ENCODE measurements around the gene STXBP5. TPM values are rescaled to one million over a fixed set of nuclear protein-coding genes. Genes with fewer than 3 reads are reported as not detected.

Gene STXBP5
- total and polyA plus RNA-seq, 2 of the 13 experiments (the other 11 are each of a cell fraction or from before 2014, with no cell fraction given), result 8.8 to 19.4 TPM

DNA sequence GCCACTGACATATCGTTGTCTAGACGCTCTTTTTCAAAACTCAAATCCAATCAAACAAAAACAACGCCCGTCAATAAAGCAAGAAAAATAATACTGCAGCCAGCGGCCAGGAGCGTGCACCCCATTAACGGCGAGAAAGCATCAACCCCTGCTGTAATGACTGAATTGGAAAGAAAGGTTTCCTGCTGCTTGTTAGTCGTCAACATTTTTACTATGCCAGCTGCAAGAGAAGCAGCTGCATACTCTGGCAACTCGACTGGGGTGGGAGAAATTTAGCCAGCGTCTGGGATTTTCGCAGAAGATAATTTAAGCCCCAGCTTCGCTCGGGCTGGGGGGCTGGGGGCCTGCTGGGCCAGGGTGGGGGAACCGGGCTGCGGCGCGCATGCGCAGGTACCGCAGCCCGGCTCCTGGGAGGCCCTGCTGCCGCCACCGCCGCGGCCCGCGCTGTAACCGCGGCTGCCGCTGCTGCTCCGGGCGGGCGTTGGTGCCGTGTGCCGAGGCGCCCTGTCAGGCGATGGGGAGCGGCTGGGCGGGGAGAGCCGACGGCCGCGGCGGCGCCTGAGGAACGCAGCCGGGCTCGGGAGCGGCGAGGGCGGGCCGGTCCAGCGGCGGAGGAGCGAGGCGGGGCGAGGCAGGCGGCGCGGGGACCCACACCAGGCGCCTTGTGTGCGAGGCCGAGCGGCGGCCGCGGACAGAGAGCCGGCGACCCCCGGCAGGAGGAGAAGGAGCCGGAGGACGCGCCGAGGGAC lies 732 bp upstream of the STXBP5 start (continued):
- TF ChIP-seq PHF8 (CRISPR knock-in tag; IDR thresholded peaks at IDR 0.05) (peak; percentile 41), IRX3 (CRISPR knock-in tag; IDR thresholded peaks at IDR 0.05; ENCODE audit: borderline replicate concordance, low read depth) (peak; percentile 88), TEAD3 (CRISPR knock-in tag; optimal IDR thresholded peaks at IDR 0.05; ENCODE audit: borderline replicate concordance) (no peak), ZNF460 (CRISPR knock-in tag; IDR thresholded peaks at IDR 0.05; ENCODE audit: borderline replicate concordance) (no peak), ATRX (CRISPR knock-in tag; IDR thresholded peaks at IDR 0.05; ENCODE audit: borderline replicate concordance) (no peak), FOXC1 (CRISPR knock-in tag; IDR thresholded peaks at IDR 0.05; ENCODE audit: borderline replicate concordance) (0 out of 2 replicates have a peak, but pooled peaks have one; percentile 50), TOPORS (CRISPR knock-in tag; IDR thresholded peaks at IDR 0.05) (peak; percentile 76), ZNF577 (CRISPR knock-in tag; IDR thresholded peaks at IDR 0.05; ENCODE audit: borderline replicate concordance, low read depth) (no peak), TBX2 (CRISPR knock-in tag; IDR thresholded peaks at IDR 0.05; ENCODE audit: borderline replicate concordance) (no peak), RELA (CRISPR knock-in tag; IDR thresholded peaks at IDR 0.05) (no peak), FOXO4 (CRISPR knock-in tag; conservative IDR thresholded peaks at IDR 0.05) (no peak), ZNF878 (CRISPR knock-in tag; IDR thresholded peaks at IDR 0.05) (0 out of 2 replicates have a peak, but pooled peaks have one; percentile 0), ARNT2 (CRISPR knock-in tag; IDR thresholded peaks at IDR 0.05; ENCODE audit: low read depth) (peak; percentile 61; the same call in 1 of the 2 replicates), ZNF780A (CRISPR knock-in tag; IDR thresholded peaks at IDR 0.05) (no peak)
- TF ChIP-seq, protein P1, sequence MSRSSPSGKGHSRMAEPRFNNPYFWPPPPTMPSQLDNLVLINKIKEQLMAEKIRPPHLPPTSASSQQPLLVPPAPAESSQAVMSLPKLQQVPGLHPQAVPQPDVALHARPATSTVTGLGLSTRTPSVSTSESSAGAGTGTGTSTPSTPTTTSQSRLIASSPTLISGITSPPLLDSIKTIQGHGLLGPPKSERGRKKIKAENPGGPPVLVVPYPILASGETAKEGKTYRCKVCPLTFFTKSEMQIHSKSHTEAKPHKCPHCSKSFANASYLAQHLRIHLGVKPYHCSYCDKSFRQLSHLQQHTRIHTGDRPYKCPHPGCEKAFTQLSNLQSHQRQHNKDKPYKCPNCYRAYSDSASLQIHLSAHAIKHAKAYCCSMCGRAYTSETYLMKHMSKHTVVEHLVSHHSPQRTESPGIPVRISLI (CRISPR knock-in tag; IDR thresholded peaks at IDR 0.05; ENCODE audit: borderline replicate concordance), result no peak
- TF ChIP-seq, protein P2, sequence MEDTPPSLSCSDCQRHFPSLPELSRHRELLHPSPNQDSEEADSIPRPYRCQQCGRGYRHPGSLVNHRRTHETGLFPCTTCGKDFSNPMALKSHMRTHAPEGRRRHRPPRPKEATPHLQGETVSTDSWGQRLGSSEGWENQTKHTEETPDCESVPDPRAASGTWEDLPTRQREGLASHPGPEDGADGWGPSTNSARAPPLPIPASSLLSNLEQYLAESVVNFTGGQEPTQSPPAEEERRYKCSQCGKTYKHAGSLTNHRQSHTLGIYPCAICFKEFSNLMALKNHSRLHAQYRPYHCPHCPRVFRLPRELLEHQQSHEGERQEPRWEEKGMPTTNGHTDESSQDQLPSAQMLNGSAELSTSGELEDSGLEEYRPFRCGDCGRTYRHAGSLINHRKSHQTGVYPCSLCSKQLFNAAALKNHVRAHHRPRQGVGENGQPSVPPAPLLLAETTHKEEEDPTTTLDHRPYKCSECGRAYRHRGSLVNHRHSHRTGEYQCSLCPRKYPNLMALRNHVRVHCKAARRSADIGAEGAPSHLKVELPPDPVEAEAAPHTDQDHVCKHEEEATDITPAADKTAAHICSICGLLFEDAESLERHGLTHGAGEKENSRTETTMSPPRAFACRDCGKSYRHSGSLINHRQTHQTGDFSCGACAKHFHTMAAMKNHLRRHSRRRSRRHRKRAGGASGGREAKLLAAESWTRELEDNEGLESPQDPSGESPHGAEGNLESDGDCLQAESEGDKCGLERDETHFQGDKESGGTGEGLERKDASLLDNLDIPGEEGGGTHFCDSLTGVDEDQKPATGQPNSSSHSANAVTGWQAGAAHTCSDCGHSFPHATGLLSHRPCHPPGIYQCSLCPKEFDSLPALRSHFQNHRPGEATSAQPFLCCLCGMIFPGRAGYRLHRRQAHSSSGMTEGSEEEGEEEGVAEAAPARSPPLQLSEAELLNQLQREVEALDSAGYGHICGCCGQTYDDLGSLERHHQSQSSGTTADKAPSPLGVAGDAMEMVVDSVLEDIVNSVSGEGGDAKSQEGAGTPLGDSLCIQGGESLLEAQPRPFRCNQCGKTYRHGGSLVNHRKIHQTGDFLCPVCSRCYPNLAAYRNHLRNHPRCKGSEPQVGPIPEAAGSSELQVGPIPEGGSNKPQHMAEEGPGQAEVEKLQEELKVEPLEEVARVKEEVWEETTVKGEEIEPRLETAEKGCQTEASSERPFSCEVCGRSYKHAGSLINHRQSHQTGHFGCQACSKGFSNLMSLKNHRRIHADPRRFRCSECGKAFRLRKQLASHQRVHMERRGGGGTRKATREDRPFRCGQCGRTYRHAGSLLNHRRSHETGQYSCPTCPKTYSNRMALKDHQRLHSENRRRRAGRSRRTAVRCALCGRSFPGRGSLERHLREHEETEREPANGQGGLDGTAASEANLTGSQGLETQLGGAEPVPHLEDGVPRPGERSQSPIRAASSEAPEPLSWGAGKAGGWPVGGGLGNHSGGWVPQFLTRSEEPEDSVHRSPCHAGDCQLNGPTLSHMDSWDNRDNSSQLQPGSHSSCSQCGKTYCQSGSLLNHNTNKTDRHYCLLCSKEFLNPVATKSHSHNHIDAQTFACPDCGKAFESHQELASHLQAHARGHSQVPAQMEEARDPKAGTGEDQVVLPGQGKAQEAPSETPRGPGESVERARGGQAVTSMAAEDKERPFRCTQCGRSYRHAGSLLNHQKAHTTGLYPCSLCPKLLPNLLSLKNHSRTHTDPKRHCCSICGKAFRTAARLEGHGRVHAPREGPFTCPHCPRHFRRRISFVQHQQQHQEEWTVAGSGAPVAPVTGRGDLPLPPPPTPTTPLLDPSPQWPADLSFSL (CRISPR knock-in tag; IDR thresholded peaks at IDR 0.05), result no peak
- TF ChIP-seq, protein P3, sequence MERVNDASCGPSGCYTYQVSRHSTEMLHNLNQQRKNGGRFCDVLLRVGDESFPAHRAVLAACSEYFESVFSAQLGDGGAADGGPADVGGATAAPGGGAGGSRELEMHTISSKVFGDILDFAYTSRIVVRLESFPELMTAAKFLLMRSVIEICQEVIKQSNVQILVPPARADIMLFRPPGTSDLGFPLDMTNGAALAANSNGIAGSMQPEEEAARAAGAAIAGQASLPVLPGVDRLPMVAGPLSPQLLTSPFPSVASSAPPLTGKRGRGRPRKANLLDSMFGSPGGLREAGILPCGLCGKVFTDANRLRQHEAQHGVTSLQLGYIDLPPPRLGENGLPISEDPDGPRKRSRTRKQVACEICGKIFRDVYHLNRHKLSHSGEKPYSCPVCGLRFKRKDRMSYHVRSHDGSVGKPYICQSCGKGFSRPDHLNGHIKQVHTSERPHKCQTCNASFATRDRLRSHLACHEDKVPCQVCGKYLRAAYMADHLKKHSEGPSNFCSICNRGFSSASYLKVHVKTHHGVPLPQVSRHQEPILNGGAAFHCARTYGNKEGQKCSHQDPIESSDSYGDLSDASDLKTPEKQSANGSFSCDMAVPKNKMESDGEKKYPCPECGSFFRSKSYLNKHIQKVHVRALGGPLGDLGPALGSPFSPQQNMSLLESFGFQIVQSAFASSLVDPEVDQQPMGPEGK (CRISPR knock-in tag; IDR thresholded peaks at IDR 0.05), result peak; percentile 95
